Adrenal gland (tissue), 12 donors: Measurements from ENCODE around the gene HJV. TPM values are rescaled to one million over a fixed set of nuclear protein-coding genes. Genes with fewer than 3 reads are reported as not detected.

ENCODE experiments used
- DNase-seq, 7 donors: peaks; one replicate each; pipeline ENCODE4 v3.0.0-alpha.2; 2019 to 2020
- H3K27ac ChIP-seq, 5 donors: fragments of 200-600 bp; sonication (generic) in 4 of 5; 1 replicate in 3 of 5; 2 replicates in 2 of 5; pipeline versions ENCODE4 v1.5.1 to v1.8.0; 2016 to 2020; ENCODE audit warnings: mild to moderate bottlenecking in 1 of 5
- H3K27me3 ChIP-seq: fragments of 200-600 bp; 2 replicates; pipeline ENCODE4 v1.8.0; 2021
- H3K36me3 ChIP-seq, 2 donors: fragments of 200-600 bp; replicated peaks in 1 of 2; 1 replicate in 1 of 2; 2 replicates in 1 of 2; pipeline versions ENCODE4 v1.5.1 to v1.8.0; 2018 to 2022
- H3K4me1 ChIP-seq, 2 donors: fragments of 200-600 bp; replicated peaks in 1 of 2; 1 replicate in 1 of 2; 2 replicates in 1 of 2; pipeline versions ENCODE4 v1.5.1 to v1.8.0; 2018 to 2021
- H3K4me3 ChIP-seq, 4 donors: fragments of 200-600 bp; sonication (generic) in 3 of 4; one replicate each; pipeline ENCODE4 v1.5.1; 2016 to 2018
- H3K9me3 ChIP-seq, 3 donors: fragments of 200-600 bp; sonication (generic) in 1 of 3; replicated peaks in 1 of 3; 1 replicate in 2 of 3; 2 replicates in 1 of 3; pipeline versions ENCODE4 v1.5.1 to v1.8.0; 2016 to 2021
- POLR2A ChIP-seq, 2 donors: fragments of 450-650 bp; IDR thresholded peaks; one replicate each; pipeline ENCODE4 v1.6.1; 2017; ENCODE audit warnings: antibody characterized with exemption in 2 of 2, mild to moderate bottlenecking in 2 of 2, moderate library complexity in 1 of 2
- WGBS, 4 donors: extraction: QIAGEN DNeasy Blood & Tissue Kit in 2 of 4; methylation state at CpG; one replicate each; pipeline versions ENCODE4 v1.1.5 to v1.1.7; 2013 to 2017; 5-methylcytosine and 5-hydroxymethylcytosine counted together
- intact Hi-C, 2 donors: fragments of 100-400 bp; cut with DNase I; formaldehyde crosslinking; loops; one replicate each; pipeline versions ENCODE4 v1.14.1 to v1.15.0; 2022 to 2023
- polyA plus RNA-seq, 3 donors: library from polyadenylated mRNA; stranded (reverse); fragments of 200-250 nt in 2 of 3; fragments of 350-450 nt in 1 of 3; fragmentation: Illumina TruSeq in 1 of 3; extraction: RNeasy Lipid Tissue Mini Kit (QIAGEN cat#74804) in 1 of 3; gene quantifications; one replicate each; pipeline ENCODE4 v1.2.3, GENCODE V29; 2013 to 2014
- total RNA-seq, 9 donors: library from RNA; depleted of rRNA in 4 of 9; stranded (reverse); fragments of >200 nt in 4 of 9; fragments of 120-200 nt in 1 of 9; fragmentation: NEBNext Ultra II Directional in 1 of 9; extraction: Animal tissue kit (Norgen Biotek cat#: 25700) in 1 of 9; gene quantifications; one replicate each; pipeline versions ENCODE4 v1.1.0 to v1.2.4, GENCODE V29; 2013 to 2023
- TF ChIP-seq, protein P1 (sequence below), 6 experiments: fragments of 450-650 bp in 4 of 6; fragments of 200-600 bp in 2 of 6; sonication (generic) in 1 of 6; IDR thresholded peaks; 1 replicate in 5 of 6; 2 replicates in 1 of 6; pipeline versions ENCODE4 v1.5.1 to v1.8.0; 2016 to 2021; ENCODE audit warnings: antibody characterized with exemption in 6 of 6, mild to moderate bottlenecking in 2 of 6, moderate library complexity in 1 of 6
- donor health status: healthy with polysubstance abuse.
- donor health status: Bipolar disorder and iron deficiency.
- donor health status: DM: yes; HTN: yes; CAD: no.
- donor health status: DM: no; HTN: no; CAD: no.
- donor health status: DM: no; HTN: no; CAD: no.
- donor health status: DM: yes; HTN: yes; CAD: no.

Gene HJV
- total and polyA plus RNA-seq, 12 donors, result 0.07 to 1.7 (median 0.23) TPM; not detected in 4

DNA sequence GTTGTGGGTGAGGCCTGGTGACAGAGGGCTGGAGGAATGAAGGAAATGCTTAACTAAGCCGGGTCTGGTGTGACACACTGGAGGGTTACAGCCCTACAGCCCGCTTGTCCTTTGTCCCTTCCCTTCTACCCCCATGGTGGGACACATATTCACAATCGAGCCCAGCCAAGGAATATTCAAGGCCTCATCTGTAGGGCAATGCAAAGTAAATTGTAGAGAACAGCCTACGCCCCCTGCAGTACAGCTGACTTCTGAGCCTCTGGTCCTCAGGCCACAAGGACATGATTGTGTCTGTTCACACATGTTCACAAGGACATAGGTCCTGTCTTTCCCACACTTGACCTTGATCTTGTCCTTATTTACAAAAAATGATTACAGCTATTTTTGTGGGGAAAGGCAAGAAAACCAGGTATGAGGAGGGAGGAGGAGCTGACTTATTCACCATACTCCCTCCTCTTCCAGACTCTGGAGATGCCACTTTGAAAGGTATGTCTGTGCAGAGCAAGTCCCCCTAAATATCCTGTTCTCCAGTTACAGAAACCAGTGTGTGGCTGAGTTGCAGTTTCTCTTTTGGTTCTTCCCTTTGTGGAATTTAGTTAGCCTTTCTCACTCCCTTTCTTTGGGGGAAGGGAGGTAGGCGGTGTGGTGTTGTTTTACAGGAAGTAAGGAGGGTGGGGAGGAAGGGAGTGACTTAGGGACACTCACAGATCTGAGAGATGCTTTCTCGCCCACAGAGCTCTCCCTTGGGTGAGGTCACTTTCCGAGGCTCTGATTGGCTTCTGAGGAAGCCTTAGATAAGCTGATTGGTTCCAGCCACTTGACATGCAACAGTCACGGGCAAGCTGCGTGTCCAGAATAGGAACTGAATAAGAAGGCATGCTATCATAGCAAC lies 42.4 kb downstream of the HJV start:
- Histone ChIP-seq H3K27ac (peak overlapping the region; percentile 91 to 96 (median 94)), H3K4me3 (peak overlapping the region in 2 of 4 donors; percentile 5 to 37), H3K4me1 (peaks cover 44 to 64% of the 10 kb centered on the region in 2 donors), H3K36me3 (no peaks in the 10 kb centered on the region), H3K27me3 (no peaks in the 10 kb centered on the region), H3K9me3 (no peaks in the 10 kb centered on the region)
- intact Hi-C loops, result loop anchor here (5.0 to 10.0 kb wide), 2 partner anchors 33 to 134 kb away; partner anchors contain the start of gene NUDT17 (in 1 of the 2)
- WGBS, 4 donors, result 3 to 7% (median 7%) methylated on average over 9 of the region's 9 CpGs
- DNase-seq, result peak; percentile 91 to 99 (median 97)
- TF ChIP-seq POLR2A (IDR thresholded peaks at IDR 0.05), result peak; percentile 15 to 86
- TF ChIP-seq, protein P1, sequence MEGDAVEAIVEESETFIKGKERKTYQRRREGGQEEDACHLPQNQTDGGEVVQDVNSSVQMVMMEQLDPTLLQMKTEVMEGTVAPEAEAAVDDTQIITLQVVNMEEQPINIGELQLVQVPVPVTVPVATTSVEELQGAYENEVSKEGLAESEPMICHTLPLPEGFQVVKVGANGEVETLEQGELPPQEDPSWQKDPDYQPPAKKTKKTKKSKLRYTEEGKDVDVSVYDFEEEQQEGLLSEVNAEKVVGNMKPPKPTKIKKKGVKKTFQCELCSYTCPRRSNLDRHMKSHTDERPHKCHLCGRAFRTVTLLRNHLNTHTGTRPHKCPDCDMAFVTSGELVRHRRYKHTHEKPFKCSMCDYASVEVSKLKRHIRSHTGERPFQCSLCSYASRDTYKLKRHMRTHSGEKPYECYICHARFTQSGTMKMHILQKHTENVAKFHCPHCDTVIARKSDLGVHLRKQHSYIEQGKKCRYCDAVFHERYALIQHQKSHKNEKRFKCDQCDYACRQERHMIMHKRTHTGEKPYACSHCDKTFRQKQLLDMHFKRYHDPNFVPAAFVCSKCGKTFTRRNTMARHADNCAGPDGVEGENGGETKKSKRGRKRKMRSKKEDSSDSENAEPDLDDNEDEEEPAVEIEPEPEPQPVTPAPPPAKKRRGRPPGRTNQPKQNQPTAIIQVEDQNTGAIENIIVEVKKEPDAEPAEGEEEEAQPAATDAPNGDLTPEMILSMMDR (IDR thresholded peaks at IDR 0.05), result peak in 2 of 6 experiments; percentile 19 to 33

GRCh38 chr1:145978471-145978853 lies 43.1 kb downstream of the HJV start:
- intact Hi-C loops, result loop anchor here (5.0 to 10.0 kb wide), 2 partner anchors 34 to 134 kb away; partner anchors contain the start of gene NUDT17 (in 1 of the 2)
- no peaks in the 10 kb centered on the region for H3K27me3 ChIP-seq
- H3K4me1 ChIP-seq, result peaks cover 44 to 57% of the 10 kb centered on the region in 2 donors

DNA sequence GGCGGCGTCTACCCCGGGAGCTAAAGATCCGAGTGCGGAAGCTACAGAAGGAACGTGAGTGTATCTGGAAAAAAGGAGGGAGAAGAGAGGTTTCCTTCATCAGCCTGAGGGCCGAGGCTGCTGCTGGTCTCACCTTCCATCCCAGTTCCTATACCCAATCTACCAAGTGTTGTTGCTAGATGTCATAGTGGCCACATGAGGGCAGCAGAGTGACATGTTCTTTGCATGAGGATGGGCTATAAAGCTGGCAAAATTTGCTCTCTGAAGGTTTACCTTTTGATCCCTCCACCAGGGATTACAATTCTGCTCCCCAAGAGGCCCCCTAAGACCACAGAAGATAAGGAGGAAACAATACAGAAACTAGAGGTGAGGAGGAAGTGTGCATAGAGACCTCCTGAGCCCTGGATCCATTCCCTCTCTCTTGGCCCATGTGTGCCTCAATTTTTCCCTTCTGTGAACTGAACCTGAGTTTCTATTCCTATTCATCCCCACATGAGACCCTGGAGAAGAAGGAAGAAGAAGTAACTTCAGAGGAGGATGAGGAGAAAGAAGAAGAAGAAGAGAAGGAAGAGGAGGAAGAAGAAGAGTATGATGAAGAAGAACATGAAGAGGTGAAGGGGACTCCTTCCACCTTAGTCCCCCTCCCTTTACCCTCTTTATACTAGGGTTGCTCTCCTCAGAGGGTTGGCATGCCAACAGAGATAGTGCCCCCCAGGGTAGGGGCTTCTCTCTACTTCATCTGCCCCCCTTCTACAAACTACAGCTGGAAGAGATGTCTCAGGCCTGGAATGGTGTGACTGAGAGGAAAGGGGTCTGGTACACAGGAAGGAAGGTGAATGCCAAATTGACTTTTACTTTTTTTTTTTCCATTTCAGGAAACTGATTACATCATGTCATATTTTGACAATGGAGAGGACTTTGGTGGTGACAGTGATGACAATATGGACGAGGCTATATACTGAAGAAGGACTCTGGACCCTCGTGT lies 43.8 kb downstream of the HJV start:
- Histone ChIP-seq H3K27me3 (no peaks in the 10 kb centered on the region), H3K27ac (peak overlapping the region; percentile 88 to 96 (median 94)), H3K36me3 (no peaks in the 10 kb centered on the region), H3K9me3 (no peaks in the 10 kb centered on the region), H3K4me1 (peaks cover 39 to 50% of the 10 kb centered on the region in 2 donors), H3K4me3 (peak overlapping the region in 1 of 4 donors; percentile 4)
- DNase-seq, result peak; percentile 74 to 94 (median 84)
- intact Hi-C loops, result loop anchor here (5.0 to 10.0 kb wide), 2 partner anchors 35 to 133 kb away; partner anchors contain the start of gene NUDT17 (in 1 of the 2)
- TF ChIP-seq, protein P1 (IDR thresholded peaks at IDR 0.05), result peak; percentile 66 to 95 (median 93)
- TF ChIP-seq POLR2A (IDR thresholded peaks at IDR 0.05), result no peak
- WGBS, 4 donors, result 12 to 20% (median 17%) methylated on average over 8 to 9 of the region's 9 CpGs

More at GRCh38 chr1:145978471-145978853, 43.1 kb downstream of the HJV start:
- peak overlapping the region; percentile 88 to 96 (median 94) for H3K27ac ChIP-seq
- no peaks in the 10 kb centered on the region for H3K9me3 ChIP-seq
- TF ChIP-seq, protein P1 (IDR thresholded peaks at IDR 0.05), result no peak
- TF ChIP-seq POLR2A (IDR thresholded peaks at IDR 0.05), result no peak
- H3K4me3 ChIP-seq, result peak overlapping the region in 1 of 4 donors; percentile 37
- H3K36me3 ChIP-seq, result no peaks in the 10 kb centered on the region
- peak in 1 of 7 donors; percentile 0 for DNase-seq
